ENCODE measurements around the gene HCFC1R1.

GRCh38 chr16:3042376-3042775 is 18.6 kb upstream of the HCFC1R1 start:
- no peak for TF ChIP-seq REST (IDR thresholded peaks at IDR 0.05; ENCODE audit: insufficient read depth in 1 of 2, low read depth in 2 of 2, low read length in 2 of 2)
- TF ChIP-seq POLR2AphosphoS5 (IDR thresholded peaks at IDR 0.05; ENCODE audit: low read depth, low read length): no peak
- TF ChIP-seq TAF1 (IDR thresholded peaks at IDR 0.05; ENCODE audit: borderline replicate concordance, insufficient read depth, low read length): no peak
- no peak for TF ChIP-seq FOXP2 (optimal IDR thresholded peaks at IDR 0.05; ENCODE audit: borderline replicate concordance, extremely low read depth, extremely low read length, insufficient read depth)
